K562 (cell line): ENCODE measurements around the gene H3-3A. TPM values are rescaled to one million over a fixed set of nuclear protein-coding genes. Genes with fewer than 3 reads are reported as not detected.

Source experiments
- ATF6 ChIP-seq: sonication (generic); formaldehyde crosslinking; IDR thresholded peaks from 2 replicates; pipeline ENCODE4 v1.4.0; 2020; ENCODE audit warnings: mild to moderate bottlenecking, missing genetic modification reagents
- CBFB ChIP-seq: sonication (generic); formaldehyde crosslinking; IDR thresholded peaks from 2 replicates; pipeline ENCODE4 v1.4.0; 2020; ENCODE audit warnings: mild to moderate bottlenecking, missing genetic modification reagents
- DMBX1 ChIP-seq: fragments of 250-450 bp; sonication (Bioruptor Pico); IDR thresholded peaks from 2 replicates; pipeline ENCODE4 v1.8.0; 2022; ENCODE audit warnings: inconsistent platforms, mild to moderate bottlenecking, moderate library complexity, borderline replicate concordance
- DPF2 ChIP-seq: fragments of 450-650 bp; IDR thresholded peaks from 2 replicates; pipeline ENCODE4 v1.6.1; 2016
- ERF ChIP-seq: fragments of 450-650 bp; formaldehyde crosslinking; IDR thresholded peaks from 2 replicates; pipeline ENCODE4 v1.4.0; 2020; ENCODE audit warnings: mild to moderate bottlenecking, mixed read lengths
- HOMEZ ChIP-seq: fragments of 250-450 bp; sonication (Bioruptor Pico); IDR thresholded peaks from 2 replicates; pipeline ENCODE4 v1.4.0; 2020; ENCODE audit warnings: mild to moderate bottlenecking, moderate library complexity
- MBD1 ChIP-seq: fragments of 250-450 bp; sonication (Bioruptor Pico); IDR thresholded peaks from 2 replicates; pipeline ENCODE4 v1.8.0; 2022; ENCODE audit warnings: inconsistent platforms
- MTA3 ChIP-seq: fragments of 450-650 bp; formaldehyde crosslinking; IDR thresholded peaks from 2 replicates; pipeline ENCODE4 v1.6.1; 2017; ENCODE audit warnings: mild to moderate bottlenecking, borderline replicate concordance
- PHF21A ChIP-seq: fragments of 450-650 bp; IDR thresholded peaks from 2 replicates; pipeline ENCODE4 v1.6.1; 2017; ENCODE audit warnings: low read depth, borderline replicate concordance
- REST ChIP-seq, 2 experiments: fragments of 450-650 bp; formaldehyde crosslinking in 1 of 2; IDR thresholded peaks; 2 replicates each; pipeline versions ENCODE4 v1.4.0 to v1.6.1; 2014 to 2020; ENCODE audit warnings: mild to moderate bottlenecking in 2 of 2, borderline replicate concordance in 1 of 2, low read depth in 1 of 2
- ZNF586 ChIP-seq: fragments of 450-650 bp; formaldehyde crosslinking; conservative IDR thresholded peaks from 2 replicates; pipeline ENCODE4 v1.4.0; 2020; ENCODE audit warnings: mild to moderate bottlenecking, moderate library complexity
- ZNF76 ChIP-seq: fragments of 250-450 bp; sonication (Bioruptor Pico); IDR thresholded peaks from 2 replicates; pipeline ENCODE4 v1.4.0; 2020; ENCODE audit warnings: mild to moderate bottlenecking, moderate library complexity, borderline replicate concordance
- ZNF766 ChIP-seq: fragments of 200-800 bp; sonication (Bioruptor generic); conservative IDR thresholded peaks from 2 replicates; pipeline ENCODE4 v1.6.1; 2016; ENCODE audit warnings: missing genetic modification characterization, missing compliant biosample characterization
- polyA plus RNA-seq, 8 experiments: library from polyadenylated mRNA; depleted of rRNA in 4 of 8; stranded (reverse) in 5 of 8; unstranded in 3 of 8; fragments of >200 nt; fragmentation: Nextera tagmentation in 2 of 8; fragmentation: Illumina TruSeq in 1 of 8; extraction: Ambion mirVana in 2 of 8; extraction: Trizol in 1 of 8; gene quantifications; 2 replicates each; pipeline versions ENCODE4 v1.2.1 to v1.2.3, GENCODE V29; 2011 to 2014; ENCODE audit warnings: inconsistent platforms in 1 of 8, missing spikeins in 1 of 8
- total RNA-seq, 7 experiments: library from RNA; depleted of rRNA in 6 of 7; stranded (reverse); fragments of >200 nt in 6 of 7; fragmentation: Illumina TruSeq in 2 of 7; extraction: Trizol in 2 of 7; gene quantifications; 2 replicates each; pipeline versions ENCODE4 v1.2.1 to v1.2.3, GENCODE V29; 2011 to 2021; ENCODE audit warnings: low replicate concordance in 1 of 7

Gene H3-3A
- total and polyA plus RNA-seq, 9 of the 15 experiments (the other 6 are each of a cell fraction or from before 2014, with no cell fraction given) = 426 to 1,083 (median 591) TPM

- TF ChIP-seq ZNF76 (CRISPR knock-in tag) (0 out of 2 replicates have a peak, but pooled peaks have one; percentile 64), ERF (CRISPR knock-in tag) (peak; percentile 87; the same call in 1 of the 2 replicates), ZNF586 (CRISPR knock-in tag) (no peak), CBFB (CRISPR knock-in tag) (0 out of 2 replicates have a peak, but pooled peaks have one; percentile 46), DPF2 (0 out of 2 replicates have a peak, but pooled peaks have one; percentile 30), DMBX1 (CRISPR knock-in tag) (0 out of 2 replicates have a peak, but pooled peaks have one; percentile 55), REST (IDR thresholded peaks at IDR 0.05; ENCODE audit: borderline replicate concordance) (no peak), REST (CRISPR knock-in tag; IDR thresholded peaks at IDR 0.05; ENCODE audit: low read depth) (0 out of 2 replicates have a peak, but pooled peaks have one; percentile 43), HOMEZ (no peak), PHF21A (no peak), ATF6 (CRISPR knock-in tag) (0 out of 2 replicates have a peak, but pooled peaks have one; percentile 31), MBD1 (CRISPR knock-in tag) (peak; percentile 72; the same call in 1 of the 2 replicates), ZNF766 (CRISPR knock-in tag) (no peak), MTA3 (0 out of 2 replicates have a peak, but pooled peaks have one; percentile 30)
Observed at GRCh38 chr1:226121049-226121586, 58.6 kb downstream of the H3-3A start (continued).
